Measurements from ENCODE around the gene CHM. TPM values are rescaled to one million over a fixed set of nuclear protein-coding genes. Genes with fewer than 3 reads are reported as not detected.
A peak's percentile ranks its signal among the peaks of the same experiment; 100 is the strongest.
"Not testable (repeated sequence)": the region's sequence is repeated elsewhere in the genome, so short reads cannot be mapped to it uniquely, and the experiment has no call there.

CHM gene
- total and polyA plus RNA-seq, 2 experiments from 2014 or later, result 19.0 to 19.1 TPM

DNA sequence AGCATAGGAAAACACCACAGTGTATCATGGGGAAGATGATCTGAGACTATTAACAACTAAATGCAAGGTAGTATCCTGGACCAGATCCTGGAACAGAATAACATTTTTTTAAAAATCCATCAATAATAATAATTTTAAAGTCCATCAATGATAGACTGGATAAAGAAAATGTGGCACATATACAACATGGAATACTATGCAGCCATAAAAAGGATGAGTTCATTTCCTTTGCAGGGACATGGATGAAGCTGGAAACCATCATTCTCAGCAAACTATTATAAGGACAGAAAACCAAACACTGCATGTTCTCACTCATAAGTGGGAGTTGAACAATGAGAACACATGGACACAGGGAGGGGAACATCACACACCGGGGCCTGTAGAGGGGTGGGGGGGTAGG, 37.6 kb downstream of the CHM start:
- Mint-ChIP-seq H3K4me1 (peaks cover 30% of the 10 kb centered on the region), H3K9me3 (peaks cover 11% of the 10 kb centered on the region; the same call in 2 of the 3 replicates), H3K36me3 (ENCODE audit: low read depth) (peaks cover 28% of the 10 kb centered on the region; the same call in 2 of the 3 replicates)
- not testable (repeated sequence) for ATAC-seq; H3K9me2 ChIP-seq (ENCODE audit: insufficient read depth); H2AFZ ChIP-seq; H3K4me3 ChIP-seq; H3K4me3 Mint-ChIP-seq; H3K27ac ChIP-seq (ENCODE audit: low read depth); DNase-seq (ENCODE audit: low spot score); H3F3A ChIP-seq (replicated peaks; ENCODE audit: low read depth); H3K27me3 ChIP-seq (ENCODE audit: insufficient read depth); H3K36me3 ChIP-seq (ENCODE audit: insufficient read depth); H4K20me1 ChIP-seq (replicated peaks; ENCODE audit: insufficient read depth); H3K27me3 Mint-ChIP-seq (ENCODE audit: insufficient read depth, low read depth, poor library complexity); H3K27ac Mint-ChIP-seq; H3K4me2 ChIP-seq
- Histone ChIP-seq H3K79me2 (replicated peaks; ENCODE audit: insufficient read depth) (peaks cover 46% of the 10 kb centered on the region), H3K4me1 (ENCODE audit: insufficient read depth) (peaks cover 22% of the 10 kb centered on the region)

DNA sequence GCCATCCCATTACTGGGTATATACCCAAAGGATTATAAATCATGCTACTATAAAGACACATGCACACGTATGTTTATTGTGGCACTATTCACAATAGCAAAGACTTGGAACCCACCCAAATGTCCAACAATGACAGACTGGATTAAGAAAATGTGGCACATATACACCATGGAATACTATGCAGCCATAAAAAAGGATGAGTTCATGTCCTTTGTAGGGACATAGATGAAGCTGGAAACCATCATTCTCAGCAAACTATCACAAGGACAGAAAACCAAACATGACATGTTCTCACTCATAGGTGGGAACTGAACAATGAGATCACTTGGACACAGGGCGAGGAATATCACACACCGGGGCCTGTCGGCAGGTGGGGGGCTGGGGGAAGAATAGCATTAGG, 39.5 kb downstream of the CHM start:
- H3K27ac ChIP-seq (ENCODE audit: low read depth); ATAC-seq; H3K27ac Mint-ChIP-seq; H3K4me2 ChIP-seq; H3K9me2 ChIP-seq (ENCODE audit: insufficient read depth); H4K20me1 ChIP-seq (replicated peaks; ENCODE audit: insufficient read depth); H3K27me3 ChIP-seq (ENCODE audit: insufficient read depth); H3K4me3 Mint-ChIP-seq; H3K27me3 Mint-ChIP-seq (ENCODE audit: insufficient read depth, low read depth, poor library complexity); H3K4me3 ChIP-seq; H2AFZ ChIP-seq; H3F3A ChIP-seq (replicated peaks; ENCODE audit: low read depth); H3K36me3 ChIP-seq (ENCODE audit: insufficient read depth); DNase-seq (ENCODE audit: low spot score): not testable (repeated sequence)
- H3K4me1 Mint-ChIP-seq, result peaks cover 27% of the 10 kb centered on the region
- peaks cover 53% of the 10 kb centered on the region for H3K79me2 ChIP-seq (replicated peaks; ENCODE audit: insufficient read depth)
- H3K9me3 Mint-ChIP-seq, result peaks cover 11% of the 10 kb centered on the region; the same call in 2 of the 3 replicates
- H3K4me1 ChIP-seq (ENCODE audit: insufficient read depth), result peaks cover 16% of the 10 kb centered on the region; the same call in 1 of the 2 replicates
- peaks cover 31% of the 10 kb centered on the region; the same call in 2 of the 3 replicates for H3K36me3 Mint-ChIP-seq (ENCODE audit: low read depth)

DNA sequence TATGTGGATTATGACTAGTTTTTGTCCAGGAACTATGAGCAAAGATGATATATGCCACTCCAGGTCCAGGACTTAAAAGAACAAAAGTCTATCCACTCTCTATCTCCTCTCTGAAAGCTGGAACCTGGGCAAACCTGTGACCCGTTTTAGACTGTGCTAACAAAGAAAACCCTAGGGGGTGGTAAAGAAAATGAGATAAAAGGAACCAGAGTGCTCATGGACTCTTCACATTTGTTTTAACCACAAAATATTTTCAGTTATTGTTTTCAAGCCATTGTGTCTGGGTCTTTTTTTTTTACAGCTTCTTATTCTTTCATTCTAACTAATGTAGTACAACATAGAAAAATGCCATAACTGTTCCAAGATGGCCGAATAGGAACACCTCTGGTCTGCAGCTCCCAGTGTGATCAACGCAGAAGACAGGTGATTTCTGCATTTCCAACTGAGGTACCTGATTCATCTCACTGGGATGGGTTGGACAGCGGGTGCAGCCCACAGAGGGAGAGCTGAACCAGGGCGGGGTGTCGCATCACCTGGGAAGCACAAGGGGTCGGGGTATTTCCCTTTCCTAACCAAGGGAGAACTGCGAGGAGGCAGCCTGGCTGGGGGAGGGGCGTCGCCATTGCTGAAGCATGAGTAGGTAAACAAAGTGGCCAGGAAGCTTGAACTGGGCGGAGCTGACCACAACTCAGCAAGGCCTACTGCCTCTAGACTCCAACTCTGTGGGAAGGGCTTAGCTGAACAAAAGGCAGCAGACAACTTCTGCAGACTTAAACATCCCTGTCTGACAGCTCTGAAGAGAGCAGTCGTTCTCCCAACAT, 45.1 kb downstream of the CHM start:
- Histone ChIP-seq H4K20me1 (replicated peaks; ENCODE audit: insufficient read depth) (no peaks in the 10 kb centered on the region), H3K9me2 (ENCODE audit: insufficient read depth) (no peaks in the 10 kb centered on the region), H3K79me2 (replicated peaks; ENCODE audit: insufficient read depth) (peaks cover 42% of the 10 kb centered on the region), H3K27me3 (ENCODE audit: insufficient read depth) (no peaks in the 10 kb centered on the region), H3K27ac (ENCODE audit: low read depth) (0 out of 2 replicates have a peak overlapping the region, but pooled peaks have one; percentile 59), H3K4me3 (peak overlapping the region; percentile 38; the same call in 1 of the 2 replicates), H3K4me1 (ENCODE audit: insufficient read depth) (peaks cover 16% of the 10 kb centered on the region), H3K36me3 (ENCODE audit: insufficient read depth) (no peaks in the 10 kb centered on the region), H3F3A (replicated peaks; ENCODE audit: low read depth) (no peaks in the 10 kb centered on the region), H3K4me2 (peak overlapping the region; percentile 60; the same call in 1 of the 2 replicates), H2AFZ (no peak overlapping the region)
- H3K27me3 Mint-ChIP-seq (ENCODE audit: insufficient read depth, low read depth, poor library complexity), result no peaks in the 10 kb centered on the region
- DNase-seq (ENCODE audit: low spot score) (peak; percentile 81), ATAC-seq (peak; percentile 92)
- H3K4me1 Mint-ChIP-seq, result peaks cover 32% of the 10 kb centered on the region
- H3K9me3 Mint-ChIP-seq, result peaks cover 4% of the 10 kb centered on the region; the same call in 2 of the 3 replicates
- H3K27ac Mint-ChIP-seq, result peak overlapping the region; percentile 78; the same call in 1 of the 2 replicates
- peaks cover 19% of the 10 kb centered on the region; the same call in 2 of the 3 replicates for H3K36me3 Mint-ChIP-seq (ENCODE audit: low read depth)
- TF ChIP-seq, protein P1, sequence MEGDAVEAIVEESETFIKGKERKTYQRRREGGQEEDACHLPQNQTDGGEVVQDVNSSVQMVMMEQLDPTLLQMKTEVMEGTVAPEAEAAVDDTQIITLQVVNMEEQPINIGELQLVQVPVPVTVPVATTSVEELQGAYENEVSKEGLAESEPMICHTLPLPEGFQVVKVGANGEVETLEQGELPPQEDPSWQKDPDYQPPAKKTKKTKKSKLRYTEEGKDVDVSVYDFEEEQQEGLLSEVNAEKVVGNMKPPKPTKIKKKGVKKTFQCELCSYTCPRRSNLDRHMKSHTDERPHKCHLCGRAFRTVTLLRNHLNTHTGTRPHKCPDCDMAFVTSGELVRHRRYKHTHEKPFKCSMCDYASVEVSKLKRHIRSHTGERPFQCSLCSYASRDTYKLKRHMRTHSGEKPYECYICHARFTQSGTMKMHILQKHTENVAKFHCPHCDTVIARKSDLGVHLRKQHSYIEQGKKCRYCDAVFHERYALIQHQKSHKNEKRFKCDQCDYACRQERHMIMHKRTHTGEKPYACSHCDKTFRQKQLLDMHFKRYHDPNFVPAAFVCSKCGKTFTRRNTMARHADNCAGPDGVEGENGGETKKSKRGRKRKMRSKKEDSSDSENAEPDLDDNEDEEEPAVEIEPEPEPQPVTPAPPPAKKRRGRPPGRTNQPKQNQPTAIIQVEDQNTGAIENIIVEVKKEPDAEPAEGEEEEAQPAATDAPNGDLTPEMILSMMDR (conservative IDR thresholded peaks at IDR 0.05; ENCODE audit: low read depth in 2 of 2), result peak in 1 of 2 experiments; percentile 12; a peak in 1 of 4 replicates
- no peak for TF ChIP-seq EZH2 (IDR thresholded peaks at IDR 0.05; ENCODE audit: low read depth, unreplicated experiment)
- no peak overlapping the region for H3K4me3 Mint-ChIP-seq
